ENCODE results near the gene CELF5.

CELF5 gene

DNA sequence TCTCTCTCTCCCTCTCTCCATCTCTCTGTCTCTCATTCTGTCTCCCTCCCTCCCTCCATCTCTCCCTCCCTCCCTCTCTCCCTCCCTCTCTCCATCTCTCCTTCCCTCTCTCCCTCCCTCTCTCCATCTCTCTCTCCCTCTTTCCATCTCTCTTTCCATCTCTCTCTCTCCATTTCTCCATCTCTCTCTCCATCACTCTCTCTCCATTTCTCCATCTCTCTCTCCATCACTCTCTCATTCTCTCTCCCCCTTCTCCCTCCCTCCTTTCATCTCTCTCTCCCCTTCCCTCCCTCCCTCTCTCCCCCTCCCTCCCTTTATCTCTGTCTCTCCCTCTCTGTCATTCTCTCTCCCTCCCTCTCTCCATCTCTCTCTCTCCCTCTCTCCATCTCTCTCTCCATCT is 86.2 kb downstream of the CELF5 start:
- H2AFZ ChIP-seq (ENCODE audit: low read length) = no peak overlapping the region
- H3K36me3 ChIP-seq (ENCODE audit: insufficient read depth, low read length) = no peaks in the 10 kb centered on the region
- no peak for TF ChIP-seq EZH2 (IDR thresholded peaks at IDR 0.05; ENCODE audit: borderline replicate concordance, low read length)
- TF ChIP-seq, protein P1, sequence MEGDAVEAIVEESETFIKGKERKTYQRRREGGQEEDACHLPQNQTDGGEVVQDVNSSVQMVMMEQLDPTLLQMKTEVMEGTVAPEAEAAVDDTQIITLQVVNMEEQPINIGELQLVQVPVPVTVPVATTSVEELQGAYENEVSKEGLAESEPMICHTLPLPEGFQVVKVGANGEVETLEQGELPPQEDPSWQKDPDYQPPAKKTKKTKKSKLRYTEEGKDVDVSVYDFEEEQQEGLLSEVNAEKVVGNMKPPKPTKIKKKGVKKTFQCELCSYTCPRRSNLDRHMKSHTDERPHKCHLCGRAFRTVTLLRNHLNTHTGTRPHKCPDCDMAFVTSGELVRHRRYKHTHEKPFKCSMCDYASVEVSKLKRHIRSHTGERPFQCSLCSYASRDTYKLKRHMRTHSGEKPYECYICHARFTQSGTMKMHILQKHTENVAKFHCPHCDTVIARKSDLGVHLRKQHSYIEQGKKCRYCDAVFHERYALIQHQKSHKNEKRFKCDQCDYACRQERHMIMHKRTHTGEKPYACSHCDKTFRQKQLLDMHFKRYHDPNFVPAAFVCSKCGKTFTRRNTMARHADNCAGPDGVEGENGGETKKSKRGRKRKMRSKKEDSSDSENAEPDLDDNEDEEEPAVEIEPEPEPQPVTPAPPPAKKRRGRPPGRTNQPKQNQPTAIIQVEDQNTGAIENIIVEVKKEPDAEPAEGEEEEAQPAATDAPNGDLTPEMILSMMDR (IDR thresholded peaks at IDR 0.05; ENCODE audit: low read length) = no peak
- no peak overlapping the region for H3K4me2 ChIP-seq (ENCODE audit: low read length)
- H3K9ac ChIP-seq (ENCODE audit: low read length) = no peak overlapping the region
- H3K79me2 ChIP-seq (ENCODE audit: insufficient read depth, low read length) = no peaks in the 10 kb centered on the region
- H3K9me2 ChIP-seq (ENCODE audit: low read depth, low read length) = no peaks in the 10 kb centered on the region
- no peak overlapping the region for H3K4me3 ChIP-seq (ENCODE audit: low read depth, low read length, poor library complexity, severe bottlenecking)
- no peaks in the 10 kb centered on the region for H4K20me1 ChIP-seq (ENCODE audit: insufficient read depth, low read length)
- H3K9me3 ChIP-seq (ENCODE audit: low read length) = no peaks in the 10 kb centered on the region
- H3K27ac ChIP-seq (ENCODE audit: low read depth, low read length, poor library complexity, severe bottlenecking) = no peak overlapping the region
- H3K4me1 ChIP-seq (ENCODE audit: insufficient read depth, low read length, severe bottlenecking) = no peaks in the 10 kb centered on the region
- no peaks in the 10 kb centered on the region for H3F3A ChIP-seq (ENCODE audit: insufficient read depth, low read length)
- no peaks in the 10 kb centered on the region; the same call in 1 of the 2 replicates for H3K27me3 ChIP-seq (ENCODE audit: insufficient read depth, low read length)

- Histone ChIP-seq H3K9me3 (ENCODE audit: low read length) (no peaks in the 10 kb centered on the region), H4K20me1 (ENCODE audit: insufficient read depth, low read length) (no peaks in the 10 kb centered on the region), H3K4me3 (ENCODE audit: low read depth, low read length, poor library complexity, severe bottlenecking) (no peak overlapping the region), H3K79me2 (ENCODE audit: insufficient read depth, low read length) (no peaks in the 10 kb centered on the region), H3K9me2 (ENCODE audit: low read depth, low read length) (no peaks in the 10 kb centered on the region), H3K4me1 (ENCODE audit: insufficient read depth, low read length, severe bottlenecking) (no peaks in the 10 kb centered on the region), H3K4me2 (ENCODE audit: low read length) (no peak overlapping the region), H3K27me3 (ENCODE audit: insufficient read depth, low read length) (no peaks in the 10 kb centered on the region; the same call in 1 of the 2 replicates), H3F3A (ENCODE audit: insufficient read depth, low read length) (no peaks in the 10 kb centered on the region), H3K9ac (ENCODE audit: low read length) (no peak overlapping the region), H2AFZ (ENCODE audit: low read length) (no peak overlapping the region), H3K27ac (ENCODE audit: low read depth, low read length, poor library complexity, severe bottlenecking) (no peak overlapping the region), H3K36me3 (ENCODE audit: insufficient read depth, low read length) (no peaks in the 10 kb centered on the region)
- TF ChIP-seq EZH2 (IDR thresholded peaks at IDR 0.05; ENCODE audit: borderline replicate concordance, low read length) = no peak
- TF ChIP-seq, protein P1 (IDR thresholded peaks at IDR 0.05; ENCODE audit: low read length) = no peak
These were observed 88.7 kb downstream of the CELF5 start for GRCh38 chr19:3313199-3313575.

GRCh38 chr19:3314962-3315675 is 90.7 kb downstream of the CELF5 start:
- Histone ChIP-seq H3K27me3 (ENCODE audit: insufficient read depth, low read length) (no peaks in the 10 kb centered on the region; the same call in 1 of the 2 replicates), H3K36me3 (ENCODE audit: insufficient read depth, low read length) (no peaks in the 10 kb centered on the region)

More at GRCh38 chr19:3314962-3315675, 90.7 kb downstream of the CELF5 start:
- no peaks in the 10 kb centered on the region for H3F3A ChIP-seq (ENCODE audit: insufficient read depth, low read length)
- H3K9me3 ChIP-seq (ENCODE audit: low read length) = no peaks in the 10 kb centered on the region
- no peak overlapping the region for H3K9ac ChIP-seq (ENCODE audit: low read length)
- no peaks in the 10 kb centered on the region for H4K20me1 ChIP-seq (ENCODE audit: insufficient read depth, low read length)
- H3K4me3 ChIP-seq (ENCODE audit: low read depth, low read length, poor library complexity, severe bottlenecking) = no peak overlapping the region
- no peak overlapping the region for H3K27ac ChIP-seq (ENCODE audit: low read depth, low read length, poor library complexity, severe bottlenecking)
- H3K79me2 ChIP-seq (ENCODE audit: insufficient read depth, low read length) = no peaks in the 10 kb centered on the region
- no peak overlapping the region for H2AFZ ChIP-seq (ENCODE audit: low read length)
- TF ChIP-seq, protein P1 (IDR thresholded peaks at IDR 0.05; ENCODE audit: low read length) = no peak
- no peak for TF ChIP-seq EZH2 (IDR thresholded peaks at IDR 0.05; ENCODE audit: borderline replicate concordance, low read length)
- no peaks in the 10 kb centered on the region for H3K4me1 ChIP-seq (ENCODE audit: insufficient read depth, low read length, severe bottlenecking)
- no peaks in the 10 kb centered on the region for H3K9me2 ChIP-seq (ENCODE audit: low read depth, low read length)
- H3K4me2 ChIP-seq (ENCODE audit: low read length) = no peak overlapping the region
